ENCODE results near the gene HCCS.

- TF ChIP-seq CTCF (IDR thresholded peaks at IDR 0.05) = no peak
- TF ChIP-seq POLR2A (IDR thresholded peaks at IDR 0.05) = no peak
- no peak for TF ChIP-seq EP300 (IDR thresholded peaks at IDR 0.05)
- TF ChIP-seq POLR2AphosphoS5 (IDR thresholded peaks at IDR 0.05) = no peak
These were observed 20.0 kb downstream of the HCCS start for GRCh38 chrX:11131146-11131545.
